HG03095 (cell line): ENCODE measurements around the gene ADGRD1.
A peak's percentile ranks its signal among the peaks of the same experiment; 100 is the strongest.

Experiments used
- ATAC-seq: cut with Tn5 transposase; IDR thresholded peaks from one replicate; pipeline ENCODE4 v1.9.1; 2021; ENCODE audit warnings: moderate library complexity; ENCODE audit not compliant: unreplicated experiment

Gene ADGRD1

DNA sequence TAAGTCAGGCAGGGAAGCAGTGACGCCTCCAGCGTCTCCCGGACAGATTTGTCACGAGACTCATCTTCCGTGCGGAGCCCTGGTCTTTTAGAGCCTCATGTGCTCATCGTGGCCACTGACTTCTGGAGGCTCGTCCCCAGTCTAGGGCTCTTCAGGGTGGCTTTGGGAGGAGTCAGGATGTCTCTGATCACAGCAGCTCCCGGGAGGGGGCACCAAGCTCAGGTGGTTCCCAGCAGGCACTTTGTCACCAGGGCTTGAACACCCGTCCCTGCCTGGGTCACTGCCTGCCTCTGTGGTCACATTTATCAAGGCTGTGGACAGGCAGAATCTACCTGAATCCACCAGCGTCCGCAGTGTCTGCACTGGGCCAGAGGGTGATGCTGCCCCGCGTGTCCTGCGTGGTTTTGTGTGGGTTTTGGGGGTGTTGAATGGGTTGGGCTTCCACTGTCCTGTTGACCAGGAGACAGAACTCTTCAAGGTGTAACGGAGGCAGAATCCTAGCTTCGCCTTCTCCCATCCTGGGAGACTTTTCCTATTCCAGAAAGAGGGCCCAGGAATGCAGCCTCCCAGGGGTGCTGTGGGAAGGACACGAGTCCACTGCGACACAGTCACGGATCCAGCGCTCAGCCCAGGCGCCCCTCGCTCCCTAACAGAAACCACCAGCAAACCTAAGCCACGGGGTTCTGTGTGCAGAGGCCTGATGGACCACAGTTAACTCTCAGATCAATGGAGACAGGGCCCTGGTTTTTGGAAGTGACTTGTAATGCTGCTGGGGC, 132.3 kb downstream of the ADGRD1 start:
- no peak for ATAC-seq

DNA sequence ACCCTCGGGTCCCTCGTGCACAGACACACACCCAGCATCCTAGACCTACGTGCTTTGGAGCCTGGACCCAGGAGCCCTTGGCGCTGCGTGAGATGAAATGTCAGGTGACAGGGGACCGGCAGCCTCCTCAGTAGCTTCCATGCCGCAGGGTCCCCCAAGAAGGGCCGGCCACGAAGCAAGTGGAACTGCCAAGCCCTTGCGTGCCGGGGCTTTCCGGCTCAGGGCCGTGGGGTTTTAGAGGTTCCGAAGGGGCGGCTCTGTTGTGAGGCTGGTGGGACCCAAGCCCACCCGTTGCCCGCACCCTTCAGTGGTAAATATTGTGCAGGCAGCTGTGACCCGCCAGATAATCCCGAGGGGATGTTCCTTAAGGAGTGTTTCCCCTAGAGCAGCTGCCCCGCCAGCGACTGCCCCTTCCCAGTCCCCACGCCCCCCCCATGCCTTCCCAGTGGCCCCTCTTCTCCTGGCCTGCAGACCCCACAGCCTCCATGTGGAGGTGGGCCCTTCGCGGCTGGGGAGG, 133.7 kb downstream of the ADGRD1 start:
- no peak for ATAC-seq

DNA sequence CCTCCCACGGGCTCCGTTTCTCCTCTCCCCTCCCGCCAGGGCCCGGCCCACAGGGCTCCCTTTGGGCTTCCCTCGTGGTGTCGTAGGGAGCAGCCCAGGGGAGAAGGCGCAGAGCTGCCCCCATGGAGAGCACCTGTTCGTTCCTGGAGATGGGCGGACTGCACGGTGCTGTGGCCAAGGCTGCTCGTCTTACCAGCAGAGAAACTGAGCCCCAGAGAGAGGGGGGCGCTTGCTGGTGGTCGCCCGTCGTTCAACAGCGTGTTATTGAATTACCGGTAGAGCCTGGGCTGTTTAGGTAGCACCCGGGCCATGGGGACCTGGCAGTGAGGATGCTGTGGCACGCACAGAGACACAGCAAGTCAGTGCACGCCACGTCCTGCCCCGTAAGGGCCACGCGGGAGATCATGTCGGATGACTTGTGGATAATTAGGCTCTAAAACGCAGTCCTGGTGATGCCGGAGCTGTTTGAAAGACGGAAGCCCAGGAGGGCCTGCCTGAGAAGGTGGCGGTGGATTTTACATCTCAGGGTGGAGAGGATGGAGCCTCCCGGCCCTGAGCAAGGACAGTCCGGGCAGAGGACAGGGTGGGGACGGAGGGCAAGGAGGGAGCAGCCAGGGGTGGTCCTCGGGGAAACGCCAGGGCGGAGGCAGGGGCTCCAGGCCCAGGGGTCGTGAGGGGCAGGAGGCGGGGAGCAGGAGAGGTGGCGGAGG, 134.4 kb downstream of the ADGRD1 start:
- ATAC-seq, result no peak

DNA sequence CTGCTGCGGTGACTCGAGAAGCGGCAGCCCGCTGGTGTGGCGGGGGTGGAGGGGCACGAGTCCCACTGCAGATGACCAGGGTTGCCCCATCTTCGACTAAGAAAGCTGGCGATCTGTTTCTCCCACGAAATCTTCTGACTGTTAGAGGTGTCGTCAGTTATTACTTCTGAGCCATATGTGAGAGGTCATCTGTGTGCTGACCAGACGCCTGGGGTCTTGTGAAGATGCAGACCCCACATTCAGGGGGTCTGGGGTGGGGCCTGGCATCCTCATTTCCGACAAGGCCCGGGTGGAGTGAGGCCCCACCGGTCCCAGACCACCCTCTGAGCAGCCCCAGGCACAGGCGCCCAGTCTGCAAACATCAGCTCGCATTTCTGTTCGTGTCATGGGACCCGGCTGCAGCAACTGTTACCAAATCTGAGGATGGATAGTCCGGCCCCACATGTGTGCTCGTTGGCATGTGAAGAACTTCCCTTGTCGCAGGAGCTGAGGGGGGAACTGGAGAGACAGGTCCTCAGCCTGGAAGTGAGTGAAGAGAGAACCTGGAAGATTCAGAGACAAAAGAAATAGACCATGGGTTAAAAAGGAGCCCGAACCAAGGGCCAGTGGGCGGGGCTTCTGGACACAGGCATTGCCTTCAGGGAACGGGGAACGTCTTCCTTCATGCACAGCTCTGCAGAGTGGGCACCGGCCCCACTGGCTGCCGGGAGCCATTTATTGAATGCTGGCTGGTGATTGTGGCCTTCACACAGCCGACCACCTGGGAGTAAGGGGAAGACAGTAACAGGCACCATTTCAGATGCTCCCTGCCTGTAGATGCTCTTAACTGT, 135.2 kb downstream of the ADGRD1 start:
- ATAC-seq, result no peak

DNA sequence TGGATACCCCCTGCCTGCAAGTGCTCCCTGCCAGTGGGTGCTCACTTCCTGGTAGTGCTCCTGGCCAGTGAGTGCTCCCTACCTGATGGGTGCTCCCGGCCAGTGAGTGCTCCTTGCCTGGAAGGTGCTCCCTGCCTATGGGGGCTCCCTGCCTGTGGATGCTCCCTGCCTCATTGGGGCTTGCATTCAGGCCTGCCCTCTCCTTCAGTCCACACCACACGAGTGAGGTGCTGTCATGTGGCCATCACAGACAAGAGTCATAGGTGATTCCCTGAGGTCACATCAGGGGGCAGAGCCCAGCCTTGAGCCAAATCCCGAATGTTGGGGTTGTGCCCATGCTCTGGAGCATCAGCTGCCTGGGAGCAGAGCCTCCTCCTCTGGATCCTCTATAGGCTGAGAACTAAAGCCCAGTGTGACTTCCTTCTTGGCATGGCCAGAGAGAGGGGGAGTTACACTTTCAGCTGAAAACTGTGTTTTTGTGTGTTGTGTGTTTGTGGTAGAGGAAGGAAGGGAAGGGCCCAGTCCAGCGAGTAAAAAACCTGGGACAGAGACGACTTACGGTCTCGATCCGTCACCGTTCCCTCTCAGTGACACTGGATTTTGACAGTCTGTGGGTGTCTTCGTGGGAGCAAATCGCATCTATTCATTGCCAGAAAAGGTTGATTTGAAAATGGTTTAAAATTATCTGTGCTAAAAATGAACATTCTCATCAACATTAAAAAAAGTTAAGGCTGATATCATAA, 136.0 kb downstream of the ADGRD1 start:
- no peak for ATAC-seq

DNA sequence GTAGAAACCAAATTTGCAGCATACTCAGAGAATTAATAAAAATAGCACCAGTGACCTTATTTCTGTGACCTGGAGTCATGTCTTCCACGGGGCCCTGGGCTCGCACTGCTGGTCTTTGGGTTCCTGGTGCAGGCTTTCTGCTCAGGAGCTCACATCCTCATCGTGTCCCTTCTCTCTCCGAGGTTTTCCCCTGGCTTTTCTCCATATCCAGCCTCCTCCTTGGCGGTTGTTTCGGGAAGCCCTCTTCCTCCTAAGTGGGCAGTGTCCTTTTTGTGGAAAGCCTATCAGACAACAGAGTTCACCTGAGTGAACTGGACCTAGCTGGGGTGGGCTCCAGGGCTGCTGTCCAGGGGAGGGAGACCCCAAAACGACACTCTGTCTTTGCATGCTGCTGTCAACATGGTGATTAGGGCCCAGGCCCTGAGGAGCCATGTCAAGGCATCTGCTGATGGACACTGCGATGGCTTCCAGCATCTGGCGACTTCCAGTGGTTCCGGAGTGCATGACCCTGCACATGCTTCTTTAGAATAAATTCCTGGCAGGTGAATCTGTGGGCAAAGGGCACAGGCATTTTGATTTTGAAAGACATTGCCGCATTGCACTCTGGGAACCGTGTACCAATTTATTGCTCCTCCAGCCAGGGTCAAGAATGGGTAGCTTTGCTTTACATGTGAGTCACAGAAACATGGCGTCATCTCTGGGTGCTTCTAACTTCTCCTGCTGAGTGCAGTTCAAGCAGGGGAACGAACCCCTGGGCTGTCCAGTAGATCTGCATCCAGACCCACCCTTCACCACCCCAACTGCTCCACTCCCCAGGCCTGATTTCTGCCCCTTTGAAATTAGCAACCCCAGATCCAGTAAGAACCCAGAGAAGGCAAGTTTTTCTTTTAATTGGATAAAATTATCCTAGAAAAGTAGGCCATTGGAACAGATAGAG, 136.8 kb downstream of the ADGRD1 start:
- ATAC-seq, result no peak

DNA sequence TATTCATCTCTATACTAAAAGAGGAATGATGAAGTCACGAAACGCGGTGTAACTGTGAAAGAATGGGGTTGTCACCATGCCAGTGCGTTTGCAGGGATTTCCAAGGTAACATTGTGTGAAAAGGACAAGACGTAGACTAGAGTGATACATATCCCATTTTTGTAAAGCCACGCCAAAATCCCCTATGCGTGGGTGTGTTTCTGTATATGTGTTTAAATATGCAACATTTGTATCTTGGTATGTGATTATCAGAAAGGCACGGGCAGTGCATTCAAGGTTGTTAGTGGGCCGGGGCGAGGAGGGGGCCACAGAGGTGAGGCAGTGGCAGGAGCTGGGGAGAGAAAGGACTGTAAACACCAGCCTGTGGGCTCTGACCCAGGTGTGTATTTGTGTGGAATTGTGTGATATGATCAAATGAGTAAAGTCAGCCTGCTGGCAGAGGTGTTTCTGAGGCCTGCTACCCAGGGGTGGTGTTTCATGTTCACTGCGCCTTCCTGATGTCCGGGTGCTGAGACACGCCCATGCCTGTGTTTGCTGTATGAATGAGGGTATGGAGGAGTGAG, 137.8 kb downstream of the ADGRD1 start:
- no peak for ATAC-seq

DNA sequence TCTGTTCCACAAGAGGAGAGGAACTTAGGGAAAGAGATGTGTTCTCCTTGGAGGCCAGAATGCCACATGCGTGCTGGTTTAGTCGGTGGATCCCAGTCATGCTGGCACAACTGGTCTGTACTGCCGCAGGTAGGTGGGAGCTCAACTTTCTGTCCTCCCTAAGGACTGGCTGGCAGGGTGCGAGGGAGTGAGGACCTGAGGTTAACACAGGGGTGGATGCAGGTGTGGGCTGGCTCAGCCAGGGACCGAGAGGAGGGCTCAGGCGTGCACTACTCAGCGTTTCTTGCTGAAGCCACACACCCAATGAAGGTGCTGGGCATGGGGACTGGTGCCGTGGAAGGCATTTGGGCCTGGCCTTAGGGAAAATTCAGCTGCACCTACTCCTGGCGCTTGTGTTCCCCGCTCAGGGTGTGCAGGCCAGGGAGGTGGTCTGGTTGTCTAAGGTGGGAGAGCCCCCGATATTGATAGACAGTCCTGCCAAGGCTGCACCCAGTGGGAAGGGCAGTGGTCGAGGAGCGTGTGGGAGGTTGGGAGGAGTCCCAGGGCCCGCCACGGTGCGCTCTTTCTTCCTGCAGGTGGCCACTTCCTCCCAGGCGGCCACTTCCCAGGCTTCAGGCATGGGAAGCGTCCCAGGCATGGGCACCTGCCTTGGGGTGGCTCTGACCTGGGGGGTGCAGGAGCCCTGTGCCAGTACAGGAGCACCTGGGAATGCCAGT, 138.4 kb downstream of the ADGRD1 start:
- no peak for ATAC-seq

DNA sequence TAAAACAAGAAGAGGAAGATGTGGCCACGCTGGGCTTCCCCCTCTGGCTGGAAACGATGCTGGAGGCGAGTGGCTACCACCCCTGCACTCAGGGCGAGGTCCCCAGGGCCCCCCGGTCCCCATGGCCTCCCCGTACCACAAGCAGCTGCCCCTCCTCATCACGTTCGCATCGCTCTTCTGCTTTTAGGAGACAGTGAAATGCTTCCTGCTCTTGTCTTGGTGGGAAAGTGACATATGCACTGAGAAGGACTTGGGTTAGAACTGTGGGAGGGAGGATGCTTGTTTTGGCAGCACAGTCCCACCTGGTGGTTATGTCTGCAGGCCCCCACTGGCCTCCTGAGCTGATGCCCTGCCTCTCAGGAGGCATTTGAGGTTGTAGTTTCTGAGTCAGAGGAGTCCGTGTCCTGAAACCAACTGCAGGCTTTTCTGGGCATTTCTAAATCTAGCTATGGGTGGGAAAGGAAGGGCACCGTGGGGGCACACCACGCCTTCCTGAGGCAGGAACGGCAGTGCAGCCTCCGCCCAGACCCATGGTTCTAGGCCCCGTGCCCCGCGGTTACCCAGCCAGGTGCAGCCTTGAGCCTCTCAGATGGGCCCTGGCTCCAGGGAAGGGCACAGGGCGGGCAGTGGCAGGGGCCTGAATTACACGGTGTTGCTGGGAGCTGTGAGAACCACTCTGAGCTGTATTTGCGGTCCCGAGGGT, 139.3 kb downstream of the ADGRD1 start:
- peak; percentile 66 for ATAC-seq

DNA sequence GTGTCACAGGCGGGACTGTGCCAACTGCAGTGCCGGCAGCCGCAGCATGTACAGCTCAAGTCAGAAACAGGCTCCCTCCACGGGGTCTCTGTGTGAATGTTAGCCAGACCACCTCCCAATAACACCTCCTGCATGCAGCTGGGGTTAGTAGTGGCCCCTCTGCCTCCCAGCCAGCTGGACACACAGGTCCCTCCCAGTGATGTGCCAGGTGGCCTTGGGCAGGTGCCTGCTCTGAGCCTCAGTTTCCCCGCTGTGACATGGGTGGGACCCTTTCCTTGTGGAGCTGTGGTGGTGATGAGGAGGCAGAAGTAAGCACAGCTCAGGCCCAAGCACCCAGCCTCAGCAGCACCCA, 139.9 kb downstream of the ADGRD1 start:
- no peak for ATAC-seq

DNA sequence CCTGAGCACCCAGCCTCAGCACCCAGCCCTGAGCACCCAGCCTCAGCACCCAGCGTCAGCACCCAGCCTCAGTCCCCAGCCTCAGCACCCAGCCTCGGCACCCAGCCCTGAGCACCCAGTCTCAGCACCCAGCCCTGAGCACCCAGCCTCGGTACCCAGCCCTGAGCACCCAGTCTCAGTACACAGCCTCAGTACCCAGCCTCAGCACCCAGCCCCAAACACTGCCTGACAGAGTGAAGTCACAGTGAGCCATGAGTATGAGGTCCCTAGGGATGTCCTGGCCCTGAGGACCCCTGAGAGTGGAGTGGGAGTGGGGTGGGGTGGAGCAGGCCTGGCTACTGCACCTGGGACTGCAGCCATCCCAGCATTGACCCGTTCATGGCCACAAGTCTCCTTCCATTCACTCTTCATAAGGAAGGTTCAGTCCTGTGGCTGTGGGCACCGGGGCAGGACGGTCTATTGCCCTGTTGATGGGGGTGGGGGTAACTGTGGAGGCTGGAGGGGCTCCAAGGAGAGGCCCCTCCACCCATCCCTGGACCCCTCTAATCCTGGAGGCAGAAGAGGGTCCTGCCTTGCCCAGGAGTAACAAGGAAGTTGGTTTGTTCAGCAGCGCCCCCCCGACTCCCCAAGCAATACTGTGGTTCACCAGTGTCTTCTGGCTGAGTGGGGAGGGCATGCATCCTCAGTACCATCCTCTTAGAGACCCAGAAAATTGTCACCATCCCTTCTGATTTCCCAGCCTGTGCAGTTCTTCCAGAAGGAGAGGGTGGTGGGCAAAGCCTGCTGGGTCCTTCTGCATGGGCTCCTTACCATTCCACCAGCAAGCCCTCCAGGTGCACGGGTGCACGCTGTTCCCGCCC, 140.5 kb downstream of the ADGRD1 start:
- no peak for ATAC-seq

DNA sequence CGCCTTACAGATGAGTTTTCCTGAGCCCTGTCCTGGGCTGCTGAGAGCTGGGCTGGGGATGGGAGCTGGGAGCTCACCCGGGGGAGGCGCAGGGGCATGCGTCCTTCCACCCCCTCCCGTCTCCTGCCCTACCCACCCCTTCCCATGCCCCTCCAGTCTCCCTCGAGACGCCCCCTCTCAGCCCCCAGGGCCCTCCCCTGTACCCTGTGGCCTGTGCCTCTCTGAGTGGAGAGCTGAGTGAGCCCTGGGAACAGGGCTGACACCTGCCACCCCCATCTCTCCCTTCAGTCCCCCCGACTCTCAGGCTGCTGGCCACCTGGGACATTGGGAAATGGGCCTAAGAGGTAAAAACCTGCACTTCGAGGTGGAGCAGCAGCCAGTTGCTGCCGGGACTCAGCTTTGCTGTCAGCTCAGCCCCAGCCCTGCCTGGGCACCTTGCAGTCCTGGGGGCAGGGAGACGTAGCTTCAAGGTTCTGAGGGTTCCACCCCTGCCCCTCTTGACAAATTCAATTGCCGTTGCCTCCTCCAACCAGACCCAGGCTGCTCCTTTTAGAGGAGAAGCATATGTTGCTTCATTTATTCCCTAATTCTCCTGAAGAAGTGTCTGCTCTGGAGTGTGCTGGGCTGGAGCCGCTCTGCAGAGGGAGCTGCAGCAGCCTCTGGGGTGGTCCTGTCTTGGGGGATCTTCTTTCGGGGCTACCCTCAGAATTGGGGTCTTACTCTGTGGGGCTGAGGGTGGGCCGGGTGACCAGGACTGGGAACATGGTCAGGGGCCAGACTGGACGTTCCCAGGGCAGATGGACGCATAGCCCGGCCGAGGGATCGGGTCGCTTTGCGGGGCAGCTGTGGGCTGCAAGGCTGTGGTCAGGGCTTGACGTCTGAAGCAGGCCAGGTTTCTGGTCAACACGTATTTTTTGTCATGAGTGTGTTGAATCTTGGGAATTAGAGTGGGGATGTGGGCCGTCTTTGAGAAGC, 141.4 kb downstream of the ADGRD1 start:
- ATAC-seq, result no peak

DNA sequence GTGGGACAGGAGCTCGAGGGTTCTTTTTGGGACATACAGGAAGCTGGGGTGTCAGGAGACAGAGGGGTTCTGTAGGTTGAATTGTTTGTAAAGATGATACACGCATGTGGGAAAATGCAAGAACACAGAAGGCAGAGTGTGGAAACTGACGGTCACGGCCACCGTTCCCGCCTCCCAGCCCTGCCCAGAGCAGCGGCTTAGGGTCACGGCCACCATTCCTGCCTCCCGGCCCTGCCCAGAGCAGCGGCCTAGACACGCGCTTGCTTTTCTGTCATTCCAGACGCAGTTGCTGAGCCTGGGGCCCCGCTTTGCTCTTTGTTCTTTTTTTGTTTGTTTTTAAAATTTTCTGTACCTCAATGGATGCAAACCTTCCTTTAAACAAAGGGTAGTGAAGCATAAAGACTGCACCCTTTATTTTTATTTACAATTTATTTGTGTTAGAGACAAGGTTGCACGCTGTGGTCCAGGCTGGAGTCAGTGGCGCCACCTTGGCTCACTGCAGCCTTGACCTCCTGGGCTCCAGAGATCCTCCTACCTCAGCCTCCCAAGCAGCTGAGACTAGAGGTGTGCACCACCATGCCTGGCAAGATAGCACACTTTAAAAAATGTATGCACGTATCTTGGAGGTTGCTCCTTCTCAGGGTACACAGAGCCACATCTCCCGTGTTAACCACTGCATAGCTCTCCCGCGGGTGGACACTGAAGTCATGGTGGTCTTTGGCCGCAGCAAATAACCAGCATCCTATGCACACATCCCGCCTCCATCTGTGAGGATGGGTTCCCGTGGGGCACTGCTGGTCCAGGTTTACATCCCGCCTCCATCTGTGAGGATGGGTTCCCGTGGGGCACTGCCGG, 142.3 kb downstream of the ADGRD1 start:
- ATAC-seq, result no peak

DNA sequence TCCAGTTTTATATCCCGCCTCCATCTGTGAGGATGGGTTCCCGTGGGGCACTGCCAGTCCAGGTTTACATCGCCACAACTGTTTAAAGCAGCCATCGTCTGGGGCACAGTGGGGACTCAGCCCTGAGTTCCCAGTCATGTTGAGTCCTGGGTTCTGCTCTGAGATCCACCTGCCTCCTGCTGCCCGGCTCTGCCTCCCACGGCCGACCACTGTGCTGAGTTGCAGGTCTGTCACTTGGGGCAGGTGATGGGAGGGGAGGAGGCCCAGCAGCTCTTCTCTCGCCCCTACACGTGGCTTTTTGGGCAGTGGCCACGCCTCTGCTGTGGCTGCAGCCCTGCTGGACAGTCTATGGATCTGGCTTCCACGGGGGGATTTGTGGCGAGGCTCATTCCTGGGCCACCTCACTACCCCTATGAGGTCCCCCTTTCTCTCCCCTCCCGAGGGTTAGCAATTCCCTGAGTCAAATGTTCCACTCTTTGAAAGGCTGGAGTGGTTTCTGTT, 143.0 kb downstream of the ADGRD1 start:
- no peak for ATAC-seq
